CD4-positive, alpha-beta T cell treated with Interleukin-6 at 100 ng/mL for 8 hours (primary cell): ENCODE results near the gene CCDC90B.

Source experiments
- DNase-seq: peaks from one replicate; pipeline ENCODE4 v3.0.0-alpha.2; 2020; ENCODE audit warnings: mixed read lengths, low spot score

Gene CCDC90B

DNA sequence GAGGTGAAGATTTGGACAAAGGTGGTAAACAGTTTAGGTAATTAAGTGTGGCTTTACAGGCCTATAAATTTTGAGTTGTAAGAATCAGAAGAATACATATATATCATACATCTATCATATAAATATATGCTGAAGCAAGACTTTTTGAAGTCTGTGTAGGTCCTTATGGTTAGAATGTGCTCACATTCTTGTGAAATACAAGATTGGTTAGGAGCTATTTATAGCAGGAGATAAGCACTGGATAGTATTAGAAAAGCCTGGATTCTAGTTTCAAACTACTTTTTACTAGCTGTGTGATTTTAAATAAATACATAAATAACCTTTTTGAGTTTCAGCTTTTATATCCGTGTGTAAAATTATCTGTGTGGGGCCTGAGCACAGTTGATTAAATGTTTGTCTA, 50.3 kb downstream of the CCDC90B start:
- DNase-seq, result no peak

DNA sequence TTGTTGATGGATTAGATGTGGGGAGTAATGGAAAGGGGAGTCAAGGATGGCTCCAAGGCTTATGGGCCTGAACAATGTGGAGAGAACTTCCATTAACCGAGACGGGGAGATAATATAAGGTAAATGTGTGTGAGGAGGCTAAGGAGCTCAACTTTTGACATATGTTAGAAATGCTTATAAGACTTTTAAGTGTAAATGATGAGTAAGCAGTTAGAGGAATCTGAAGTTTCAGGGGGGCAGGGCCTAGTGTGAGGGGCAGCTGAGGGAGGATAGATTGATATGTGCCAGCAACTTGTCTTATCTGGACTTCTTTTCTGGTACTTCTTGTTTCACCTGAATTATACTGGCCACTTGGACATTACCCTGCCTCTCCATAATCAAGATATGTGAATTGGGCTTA, 62.7 kb downstream of the CCDC90B start:
- no peak for DNase-seq

DNA sequence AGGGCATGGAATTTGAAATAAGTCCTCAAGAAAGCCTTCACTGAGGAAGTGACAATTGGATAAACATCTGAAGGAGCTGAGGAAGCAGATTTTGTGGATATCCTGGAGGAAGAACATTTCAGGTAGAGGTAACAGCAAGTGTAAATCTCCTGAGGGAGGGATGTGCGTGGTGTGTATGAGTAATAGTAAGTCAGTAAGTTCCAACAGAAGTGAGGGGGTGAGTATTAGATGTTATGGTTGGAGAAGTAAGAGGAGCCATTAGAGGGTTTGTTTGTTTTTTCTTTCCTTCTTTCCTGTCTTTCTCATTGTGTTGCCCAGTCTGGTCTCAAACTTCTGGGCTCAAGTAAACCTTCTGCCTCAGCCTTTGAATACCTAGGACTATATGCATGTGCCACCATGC, 63.7 kb downstream of the CCDC90B start:
- no peak for DNase-seq

DNA sequence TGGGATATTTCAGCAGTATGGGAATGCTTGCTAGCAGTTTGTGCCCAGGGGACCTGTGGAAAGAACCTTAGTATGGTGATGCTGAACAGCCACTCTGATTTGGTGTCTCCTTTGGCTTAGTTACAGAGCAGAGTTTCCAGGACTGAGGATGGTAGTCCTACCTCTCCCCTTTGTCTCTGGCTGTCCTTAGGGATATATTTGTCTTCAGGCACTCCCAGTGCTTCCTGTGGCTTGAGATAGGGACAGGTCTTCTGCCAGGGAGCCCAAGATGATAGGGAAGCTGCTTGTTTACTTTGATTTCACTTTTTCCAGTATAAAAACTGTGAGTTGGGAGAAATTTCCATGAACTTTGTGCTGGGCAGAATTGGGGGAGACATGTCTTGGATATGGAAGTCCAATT, 64.5 kb downstream of the CCDC90B start:
- DNase-seq, result no peak

DNA sequence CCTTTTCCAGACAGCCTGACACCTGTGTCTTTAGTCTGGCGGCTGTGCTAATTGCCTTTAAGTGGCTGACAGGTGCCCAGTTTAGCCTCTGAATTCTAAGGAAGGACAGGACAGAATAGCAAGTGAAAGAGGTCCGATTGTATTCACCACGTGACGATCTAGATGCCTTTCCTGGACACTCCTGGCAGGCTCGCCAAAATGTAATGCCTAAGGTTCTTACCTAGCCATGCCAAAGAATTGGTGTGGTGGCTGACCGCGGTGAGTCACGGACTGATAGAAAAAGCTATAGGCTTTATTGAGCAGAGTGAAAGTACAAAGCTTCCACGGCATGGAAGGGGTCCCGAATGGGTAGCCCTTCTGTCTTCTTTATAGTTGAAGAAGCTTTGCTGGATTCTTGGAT, 65.9 kb downstream of the CCDC90B start:
- no peak for DNase-seq

DNA sequence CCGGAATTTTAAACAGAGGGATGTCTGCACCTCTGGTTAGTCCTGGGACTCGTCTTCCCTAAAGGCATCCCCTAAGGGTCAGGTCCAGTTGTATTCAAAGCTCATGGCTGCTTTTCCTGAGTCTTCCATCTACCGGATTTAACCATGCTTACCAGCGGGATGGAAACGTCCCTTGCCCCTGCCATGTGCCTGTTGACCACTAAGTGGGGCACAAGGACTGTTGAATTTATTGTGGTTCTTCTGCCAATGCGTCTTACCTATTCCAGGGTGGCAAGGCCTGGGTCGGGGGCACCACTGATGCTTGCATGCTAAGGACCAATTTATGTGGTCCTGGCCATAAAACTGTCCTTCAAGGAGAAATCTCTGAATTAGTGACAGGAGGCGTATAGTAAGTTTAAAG, 67.1 kb downstream of the CCDC90B start:
- no peak for DNase-seq
